Stimulated activated CD8-positive, alpha-beta memory T cell treated with anti-CD3 and anti-CD28 coated beads, Interleukin-15, amount 100 ng/mL, for 48 hours (primary cell): Measurements from ENCODE around the gene STX1A.
"Not testable (repeated sequence)": the region's sequence is repeated elsewhere in the genome, so short reads cannot be mapped to it uniquely, and the experiment has no call there.

Experiments used
- DNase-seq, 2 donors: peaks; one replicate each; pipeline ENCODE4 v3.0.0-alpha.2; 2020; ENCODE audit warnings: low read depth in 2 of 2

The STX1A gene

GRCh38 chr7:73735528-73735905, 16.0 kb upstream of the STX1A start:
- no peak for DNase-seq

DNA sequence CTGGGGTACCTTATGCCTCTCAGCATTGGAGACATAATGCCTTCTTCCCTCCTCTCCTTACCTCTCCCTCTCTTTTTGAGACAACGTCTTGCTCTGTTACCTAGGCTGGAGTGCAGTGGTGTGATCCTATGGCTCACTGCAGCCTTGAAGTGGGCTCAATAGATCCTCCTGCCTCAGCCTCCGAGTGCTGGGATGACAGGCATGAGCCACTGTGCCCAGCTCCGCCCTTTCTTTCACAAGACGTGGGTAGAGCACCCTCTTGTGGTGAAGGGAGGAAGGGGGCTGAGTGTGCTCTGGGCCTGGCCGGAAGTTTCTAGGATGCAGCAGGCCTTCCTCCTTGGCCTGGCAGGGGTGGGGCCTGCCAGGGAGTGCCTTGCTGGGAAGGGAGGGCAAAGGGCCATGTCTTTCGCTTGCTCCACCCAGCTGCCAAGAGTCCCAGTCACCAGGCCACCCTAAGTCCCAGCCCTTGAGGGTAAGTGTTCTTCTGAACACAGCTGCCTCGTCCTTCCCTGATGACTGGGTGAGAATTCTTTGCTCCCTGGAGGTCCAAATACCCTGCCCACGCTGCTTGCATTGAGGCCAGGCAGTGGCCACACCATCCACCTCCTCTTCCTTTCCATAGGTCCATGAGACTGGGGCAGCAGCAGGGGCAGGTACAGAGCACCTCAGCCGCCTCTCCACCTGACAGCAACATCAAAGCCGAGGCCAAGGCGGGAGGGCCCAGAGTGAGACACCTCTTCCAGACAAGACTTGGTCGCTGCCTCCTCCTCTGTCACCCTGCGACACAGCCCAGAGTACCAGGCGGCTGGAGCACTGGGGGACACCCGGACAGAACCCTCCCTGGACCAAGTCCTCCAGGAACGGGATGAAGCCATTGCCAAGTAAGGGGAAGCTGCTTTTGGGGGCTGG, 15.4 kb upstream of the STX1A start:
- peak; percentile 66 to 70 for DNase-seq

DNA sequence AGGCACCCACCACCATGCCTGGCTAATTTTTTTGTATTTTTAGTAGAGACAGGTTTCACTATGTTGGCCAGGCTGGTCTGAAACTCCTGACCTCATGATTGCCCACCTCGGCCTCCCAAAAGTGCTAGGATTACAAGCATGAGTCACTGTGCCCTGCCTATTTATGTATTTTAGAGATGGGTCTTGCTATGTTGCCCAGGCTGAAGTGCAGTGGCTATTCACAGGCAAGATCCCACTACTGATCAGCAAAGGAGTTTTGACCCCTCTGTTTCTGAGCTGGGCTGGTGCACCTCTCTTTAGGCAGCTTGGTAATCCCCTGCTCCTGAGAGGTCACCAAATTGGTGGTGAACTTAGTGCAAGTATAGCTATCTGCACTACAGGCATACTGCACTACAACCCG, 12.9 kb upstream of the STX1A start:
- DNase-seq = no peak

DNA sequence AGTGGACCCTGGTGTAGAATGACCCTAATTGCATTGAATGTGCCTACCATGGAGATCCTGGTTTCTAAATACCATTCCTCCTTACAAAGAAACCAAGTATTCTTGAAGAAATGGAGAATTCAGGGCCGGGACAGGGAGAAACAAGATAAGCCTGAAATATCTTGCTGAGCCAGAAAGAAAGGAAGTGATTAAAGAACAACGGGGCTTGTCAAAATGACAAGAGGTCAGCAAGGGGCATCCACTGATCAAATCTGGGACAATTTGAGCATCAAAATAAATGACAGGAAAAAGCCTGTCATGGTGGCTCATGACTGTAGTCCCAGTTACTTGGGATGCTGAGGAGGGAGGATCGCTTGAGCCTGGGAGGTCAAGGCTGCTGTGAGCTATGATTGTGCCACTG, 11.0 kb upstream of the STX1A start:
- no peak for DNase-seq

GRCh38 chr7:73728551-73728950, 9.1 kb upstream of the STX1A start:
- DNase-seq = no peak

GRCh38 chr7:73727952-73728351, 8.5 kb upstream of the STX1A start:
- no peak for DNase-seq

DNA sequence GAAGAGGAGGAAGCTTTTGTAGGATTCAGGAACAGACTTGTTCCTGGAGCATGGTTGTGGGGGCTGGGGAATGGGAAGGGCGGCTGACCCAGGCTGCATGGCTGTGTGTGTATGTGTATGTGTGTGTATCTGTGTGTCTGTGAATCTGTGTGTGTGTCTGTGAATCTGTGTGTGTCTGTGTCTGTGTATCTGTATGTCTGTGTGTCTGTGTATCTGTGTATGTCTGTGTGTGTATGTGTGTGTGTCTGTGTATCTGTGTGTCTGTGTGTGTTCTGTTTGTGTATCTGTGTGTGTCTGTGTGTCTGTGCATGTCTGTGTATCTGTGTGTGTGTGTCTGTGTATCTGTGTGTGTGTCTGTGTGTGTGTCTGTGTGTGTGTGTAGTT, 6.6 kb upstream of the STX1A start:
- no peak for DNase-seq

DNA sequence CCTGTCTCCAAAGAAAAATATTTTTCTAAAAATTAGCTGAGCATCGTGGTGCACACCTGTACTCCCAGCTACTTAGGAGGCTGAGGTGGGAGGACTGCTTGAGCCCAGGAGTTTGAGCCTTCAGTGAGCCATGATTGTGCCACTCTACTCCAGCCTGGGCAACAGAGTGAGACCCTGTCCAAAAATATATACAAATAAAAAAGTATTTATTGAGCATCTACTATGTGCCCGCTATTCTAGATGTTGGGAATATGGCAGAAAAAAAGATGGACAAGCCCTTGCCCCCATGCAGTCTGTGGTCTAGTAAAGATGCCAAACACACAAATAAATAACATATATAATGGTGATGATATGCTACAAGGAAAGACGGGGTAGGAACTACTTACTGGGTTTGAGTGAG, 4.3 kb upstream of the STX1A start:
- DNase-seq = no peak

DNA sequence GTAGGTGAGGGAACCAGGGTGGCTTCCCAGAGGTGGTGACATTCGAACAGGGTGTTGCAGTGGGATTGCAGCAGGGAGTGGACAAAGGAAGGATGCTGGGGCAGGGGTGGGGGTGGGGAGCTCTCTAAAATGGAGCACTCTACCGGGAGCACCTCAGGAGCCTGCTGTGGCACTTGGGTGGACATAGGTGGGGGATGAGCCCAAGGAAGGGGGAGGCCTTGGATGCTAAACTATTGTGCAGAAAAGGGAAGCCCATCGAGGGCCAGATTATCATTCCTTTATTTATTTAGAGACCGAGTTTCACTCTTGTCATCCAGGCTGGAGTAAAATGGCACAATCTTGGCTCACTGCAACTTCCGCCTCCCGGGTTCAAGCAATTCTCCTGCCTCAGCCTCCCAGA, 3.3 kb upstream of the STX1A start:
- no peak for DNase-seq

DNA sequence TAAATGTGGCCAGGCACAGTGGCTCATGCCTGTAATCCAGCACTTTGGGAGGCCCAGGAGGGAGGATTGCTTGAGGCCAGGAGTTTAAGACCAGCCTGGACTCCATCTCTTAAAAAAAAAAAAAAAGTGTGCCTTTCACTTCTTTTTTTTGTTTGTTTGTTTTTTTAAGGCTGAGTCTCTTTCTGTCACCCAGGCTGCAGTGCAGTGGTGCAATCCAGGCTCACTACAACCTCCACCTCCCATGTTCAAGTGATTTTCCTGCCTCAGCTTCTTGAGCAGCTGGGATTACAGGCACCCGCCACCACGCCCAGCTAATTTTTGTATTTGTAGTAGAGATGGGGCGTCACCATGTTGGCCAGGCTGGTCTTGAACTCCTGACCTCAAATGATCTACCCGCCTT, 2.7 kb upstream of the STX1A start:
- DNase-seq = not testable (repeated sequence)

DNA sequence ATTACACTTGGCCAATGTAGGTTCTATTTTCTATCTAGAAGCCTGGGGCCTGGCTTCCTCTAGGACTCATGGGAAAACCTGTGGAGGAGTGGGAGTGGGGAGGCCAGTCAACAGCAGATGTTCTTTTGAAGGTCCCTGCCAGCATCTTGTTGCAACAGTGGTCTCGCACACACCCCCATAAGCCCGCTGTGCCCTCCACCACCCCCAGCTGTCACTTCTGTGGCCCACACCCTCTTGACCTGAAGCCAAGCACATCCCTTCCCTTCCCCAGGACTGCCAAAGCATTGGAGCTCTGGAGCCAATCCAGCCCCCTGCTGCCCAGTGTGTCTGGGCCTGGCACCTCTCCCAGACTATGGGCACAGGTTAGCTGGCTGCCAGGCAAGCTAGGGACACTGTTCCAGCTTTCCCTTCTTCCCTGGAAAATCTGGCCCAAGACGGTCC, 1.9 kb upstream of the STX1A start:
- no peak for DNase-seq

DNA sequence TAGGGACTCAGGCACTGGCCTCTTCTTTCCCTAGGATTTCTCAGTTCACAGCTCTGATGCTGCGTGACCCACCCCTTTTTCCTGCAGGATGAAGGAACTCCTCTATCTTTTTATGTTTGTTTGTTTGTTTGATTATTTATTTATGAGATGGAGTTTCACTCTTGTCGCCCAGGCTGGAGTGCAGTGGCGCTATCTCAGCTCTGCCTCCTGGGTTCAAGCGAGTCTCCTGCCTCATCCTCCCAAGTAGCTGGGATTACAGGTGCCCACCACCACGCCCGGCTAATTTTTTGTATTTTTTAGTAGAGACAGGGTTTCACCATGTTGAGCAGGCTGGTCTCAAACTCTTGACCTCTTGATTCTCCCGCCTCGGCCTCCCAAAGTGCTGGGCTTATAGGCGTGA, 974 bp upstream of the STX1A start:
- DNase-seq = not testable (repeated sequence)

GRCh38 chr7:73719806-73720169, 319 bp upstream of the STX1A start:
- no peak for DNase-seq

- peak in 1 of 2 donors; percentile 14 for DNase-seq
Observed at GRCh38 chr7:73718438-73718881, 1.0 kb downstream of the STX1A start.

GRCh38 chr7:73717991-73718405, 1.5 kb downstream of the STX1A start:
- DNase-seq = peak; percentile 74 to 76

DNA sequence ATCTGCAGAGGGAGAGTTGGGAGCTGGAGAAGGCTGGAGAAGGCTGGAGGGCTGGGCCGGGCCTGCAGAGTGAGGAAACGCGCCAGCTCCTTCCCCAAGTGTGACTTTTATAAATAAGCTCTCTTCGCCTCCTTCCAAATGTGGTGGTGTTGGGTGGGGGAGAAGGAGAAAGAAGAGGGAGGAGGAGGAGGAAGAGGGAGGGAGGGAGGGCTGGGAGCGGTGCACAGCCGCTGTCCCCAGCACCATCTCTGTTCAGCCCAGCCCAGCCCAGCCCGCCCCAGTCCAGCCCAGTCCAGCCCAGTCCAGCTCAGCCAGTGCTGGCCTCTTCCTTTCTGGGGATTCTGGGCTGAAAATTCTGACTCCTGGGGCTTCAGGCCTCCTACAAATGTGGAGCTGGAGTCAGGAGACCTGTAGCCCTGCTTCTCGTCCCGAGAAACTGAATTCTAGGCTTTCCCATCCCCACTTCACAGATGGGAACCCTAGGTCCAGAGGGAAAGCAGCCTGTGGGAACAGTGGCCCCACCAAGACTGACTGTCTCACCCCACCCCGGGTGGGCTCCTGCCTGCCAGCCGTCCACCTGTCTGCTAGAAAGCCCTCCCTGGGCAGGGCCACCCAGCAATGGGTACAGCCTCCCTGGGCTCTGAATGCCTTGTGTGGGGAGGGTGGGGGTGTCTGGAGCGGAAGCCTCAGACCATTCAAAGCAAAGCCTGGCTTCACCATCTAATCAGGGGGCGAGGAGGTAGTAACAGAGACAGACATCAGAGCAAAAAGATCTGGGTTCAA, 2.3 kb downstream of the STX1A start:
- no peak for DNase-seq

- no peak for DNase-seq
Observed at GRCh38 chr7:73716318-73716890, 3.1 kb downstream of the STX1A start.

DNA sequence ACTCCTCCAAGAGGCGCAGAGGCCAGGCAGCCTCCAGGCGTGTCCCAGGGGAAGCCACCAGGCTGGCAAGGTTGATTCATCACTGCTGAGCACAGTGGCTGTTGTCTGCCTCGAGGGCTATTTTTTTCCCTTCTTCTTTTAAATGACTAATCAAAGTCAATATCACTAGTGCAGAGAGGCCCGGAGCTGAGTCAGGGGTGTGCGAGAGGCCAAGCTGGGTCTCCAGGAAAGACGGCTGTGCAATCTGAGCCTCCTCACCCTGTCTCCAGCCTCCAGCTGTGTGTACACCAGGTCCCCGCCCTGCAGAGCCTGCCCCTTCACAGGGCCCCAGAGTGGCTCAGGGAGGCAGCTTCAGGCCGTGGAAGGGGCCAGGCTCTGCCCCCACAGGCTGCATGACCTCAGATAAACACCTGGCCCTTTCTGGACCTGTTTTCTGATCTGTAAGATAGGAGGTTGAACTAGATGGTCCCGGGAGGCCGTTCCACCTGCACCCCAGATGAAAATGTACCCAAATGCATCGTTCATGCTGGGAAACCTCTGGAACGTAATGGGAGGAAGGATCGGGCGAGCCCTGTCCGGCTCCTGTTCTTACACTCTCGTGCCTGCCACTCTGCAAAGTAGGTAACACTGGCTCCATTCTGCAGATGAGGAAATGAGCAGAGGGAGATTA, 3.7 kb downstream of the STX1A start:
- peak; percentile 60 to 70 for DNase-seq

DNA sequence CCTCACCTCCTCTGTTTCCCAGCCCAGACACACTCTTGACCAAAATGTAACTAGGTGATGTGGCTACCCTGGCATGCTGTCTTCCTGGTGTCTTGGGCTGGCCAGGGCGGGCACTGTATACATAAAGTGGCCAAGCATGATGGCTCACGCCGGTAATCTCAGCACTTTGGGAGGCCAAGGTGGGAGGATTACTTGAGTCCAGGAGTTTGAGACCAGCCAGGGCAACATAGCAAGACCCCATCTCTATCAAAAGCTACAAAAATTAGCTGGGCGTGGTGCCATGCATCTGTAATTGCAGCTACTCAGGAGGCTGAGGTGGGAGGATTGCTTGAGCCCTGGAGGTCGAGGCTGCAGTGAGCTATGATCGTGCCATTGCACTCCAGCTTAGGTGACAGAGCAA, 6.2 kb downstream of the STX1A start:
- not testable (repeated sequence) for DNase-seq

- no peak for DNase-seq
Observed at GRCh38 chr7:73712773-73713172, 6.7 kb downstream of the STX1A start.

GRCh38 chr7:73708961-73709549, 10.4 kb downstream of the STX1A start:
- DNase-seq = no peak
